ENCODE data around the gene BUD13. TPM values are rescaled to one million over a fixed set of nuclear protein-coding genes. Genes with fewer than 3 reads are reported as not detected.

Gene BUD13
- polyA plus RNA-seq, 1 donor (not counting 4 experiments of a cell fraction or from before 2014, with no cell fraction given), result 12.6 TPM

- Histone ChIP-seq H3K9me3 (ENCODE audit: control insufficient read depth, low read depth, low read length) (no peaks in the 10 kb centered on the region), H3K79me2 (ENCODE audit: control insufficient read depth, insufficient read depth, low read length) (no peaks in the 10 kb centered on the region), H3K9ac (ENCODE audit: control insufficient read depth, extremely low read depth, insufficient read depth, low read length) (no peak overlapping the region), H3K27me3 (ENCODE audit: control insufficient read depth, extremely low read depth, insufficient read depth, low read length) (peaks cover 6% of the 10 kb centered on the region), H2AFZ (ENCODE audit: control insufficient read depth, low read length) (no peak overlapping the region), H3K9me1 (ENCODE audit: control insufficient read depth, extremely low read depth, insufficient read depth, low read length) (no peaks in the 10 kb centered on the region), H3K4me3 (ENCODE audit: control insufficient read depth in 2 of 3, extremely low read depth in 1 of 3, insufficient read depth in 2 of 3, low read depth in 1 of 3, low read length in 3 of 3) (no peak overlapping the region), H3K27ac (ENCODE audit: control insufficient read depth, insufficient read depth, low read length) (no peak overlapping the region), H4K20me1 (ENCODE audit: control insufficient read depth, extremely low read depth, insufficient read depth, low read length) (no peaks in the 10 kb centered on the region), H3K4me2 (ENCODE audit: control insufficient read depth, extremely low read depth, insufficient read depth, low read depth, low read length) (no peak overlapping the region), H3K4me1 (ENCODE audit: control insufficient read depth, extremely low read depth, insufficient read depth, low read length) (no peaks in the 10 kb centered on the region), H3K36me3 (ENCODE audit: control insufficient read depth in 2 of 2, extremely low read depth in 1 of 2, insufficient read depth in 2 of 2, low read length in 2 of 2) (no peaks in the 10 kb centered on the region)
- dilution Hi-C loops (cut with MboI; ENCODE audit: extremely low pct_ligation_motif_present, low sequenced_read_pairs), result no loop called here
- FAIRE-seq, result no peak
- DNase-seq (ENCODE audit: low read depth, low spot score), result no peak
- TF ChIP-seq EZH2 (IDR thresholded peaks at IDR 0.05; ENCODE audit: low read length), result no peak
- TF ChIP-seq CTCF (optimal IDR thresholded peaks at IDR 0.05 in 1 of 3, IDR thresholded peaks at IDR 0.05 in 1 of 3, conservative IDR thresholded peaks at IDR 0.05 in 1 of 3; ENCODE audit: extremely low read depth in 1 of 3, insufficient read depth in 2 of 3, low read length in 3 of 3), result no peak
Observed at GRCh38 chr11:116716621-116717020, 56.2 kb downstream of the BUD13 start.

GRCh38 chr11:116715383-116715782, 57.4 kb downstream of the BUD13 start:
- Histone ChIP-seq H2AFZ (ENCODE audit: control insufficient read depth, low read length) (no peak overlapping the region), H3K4me1 (ENCODE audit: control insufficient read depth, extremely low read depth, insufficient read depth, low read length) (no peaks in the 10 kb centered on the region), H3K79me2 (ENCODE audit: control insufficient read depth, insufficient read depth, low read length) (no peaks in the 10 kb centered on the region), H3K9ac (ENCODE audit: control insufficient read depth, extremely low read depth, insufficient read depth, low read length) (no peak overlapping the region), H3K9me1 (ENCODE audit: control insufficient read depth, extremely low read depth, insufficient read depth, low read length) (no peaks in the 10 kb centered on the region), H3K9me3 (ENCODE audit: control insufficient read depth, low read depth, low read length) (no peaks in the 10 kb centered on the region), H3K4me2 (ENCODE audit: control insufficient read depth, extremely low read depth, insufficient read depth, low read depth, low read length) (no peak overlapping the region), H3K27me3 (ENCODE audit: control insufficient read depth, extremely low read depth, insufficient read depth, low read length) (peaks cover 6% of the 10 kb centered on the region), H3K4me3 (ENCODE audit: control insufficient read depth in 2 of 3, extremely low read depth in 1 of 3, insufficient read depth in 2 of 3, low read depth in 1 of 3, low read length in 3 of 3) (no peak overlapping the region), H3K36me3 (ENCODE audit: control insufficient read depth in 2 of 2, extremely low read depth in 1 of 2, insufficient read depth in 2 of 2, low read length in 2 of 2) (no peaks in the 10 kb centered on the region), H4K20me1 (ENCODE audit: control insufficient read depth, extremely low read depth, insufficient read depth, low read length) (no peaks in the 10 kb centered on the region), H3K27ac (ENCODE audit: control insufficient read depth, insufficient read depth, low read length) (no peak overlapping the region)
- DNase-seq (ENCODE audit: low read depth, low spot score) (no peak), FAIRE-seq (no peak)
- dilution Hi-C loops (cut with MboI; ENCODE audit: extremely low pct_ligation_motif_present, low sequenced_read_pairs), result no loop called here
- no peak for TF ChIP-seq EZH2 (IDR thresholded peaks at IDR 0.05; ENCODE audit: low read length)
- TF ChIP-seq CTCF (optimal IDR thresholded peaks at IDR 0.05 in 1 of 3, IDR thresholded peaks at IDR 0.05 in 1 of 3, conservative IDR thresholded peaks at IDR 0.05 in 1 of 3; ENCODE audit: extremely low read depth in 1 of 3, insufficient read depth in 2 of 3, low read length in 3 of 3), result peak in 1 of 3 experiments; percentile 22
